GM12878 (cell line): ENCODE results near the gene ING5. TPM values are rescaled to one million over a fixed set of nuclear protein-coding genes. Genes with fewer than 3 reads are reported as not detected.

ENCODE experiments used
- ATAC-seq: fragments of 200-7000 bp; cut with Tn5 transposase; 3 replicates; pipeline ENCODE4 v1.9.1; 2020; ENCODE audit warnings: mild to moderate bottlenecking, moderate library complexity
- BruUV-seq: library from RNA; stranded (reverse); fragments of 400-500 nt; replicated peaks from 2 replicates; lab custom pipeline; 2021; lab: Mats Ljungman, UMichigan
- CTCF ChIA-PET: fragments of 300-600 bp; sonication (Branson Sonifier 250); formaldehyde crosslinking; extraction: SDS; loops from one replicate; lab custom pipeline; 2021; ENCODE audit warnings: inconsistent platforms; lab: Yijun Ruan, JAX
- POLR2A ChIA-PET: fragments of 350-600 bp; formaldehyde crosslinking; extraction: SDS; loops from one replicate; lab custom pipeline; 2021; ENCODE audit warnings: inconsistent platforms; lab: Charles Lee
- RAD21 ChIA-PET: fragments of 300-600 bp; sonication (Branson Sonifier 250); formaldehyde crosslinking; loops from one replicate; lab custom pipeline; 2023; ENCODE audit warnings: antibody characterized with exemption; ENCODE audit not compliant: unreplicated experiment; lab: Charles Lee
- SMC1A ChIA-PET: fragments of 300-600 bp; sonication (Branson Sonifier 250); formaldehyde crosslinking; loops from one replicate; lab custom pipeline; 2023; ENCODE audit not compliant: unreplicated experiment, uncharacterized antibody; lab: Charles Lee
- DNase-seq: peaks from one replicate; pipeline ENCODE4 v3.0.0-alpha.2; 2011; ENCODE audit warnings: low read depth, low spot score
- FAIRE-seq: peaks from 3 replicates; lab custom pipeline; 2011; peaks lifted over from hg19 to GRCh38; lab: Jason Lieb, UNC
- H2AFZ ChIP-seq: 2 replicates; pipeline ENCODE4 v1.6.0; 2011; ENCODE audit warnings: low read depth, low read length, control low read depth; ENCODE audit not compliant: control insufficient read depth
- H3K27ac ChIP-seq: 2 replicates; pipeline ENCODE4 v1.5.1; 2011; ENCODE audit warnings: control low read depth; ENCODE audit not compliant: control insufficient read depth, insufficient read depth
- H3K27me3 ChIP-seq, 2 experiments: replicated peaks in 1 of 2; 2 replicates each; pipeline versions ENCODE4 v1.6.0 to v1.6.1; 2011; ENCODE audit warnings: low read length in 1 of 2; ENCODE audit not compliant: control insufficient read depth in 2 of 2, insufficient read depth in 2 of 2
- H3K36me3 ChIP-seq, 2 experiments: 2 replicates each; pipeline ENCODE4 v1.5.1; 2011; ENCODE audit warnings: low read length in 1 of 2; ENCODE audit not compliant: control insufficient read depth in 2 of 2, insufficient read depth in 2 of 2
- H3K4me1 ChIP-seq: 2 replicates; pipeline ENCODE4 v1.6.1; 2011; ENCODE audit warnings: mild to moderate bottlenecking, low read length, moderate library complexity, mixed read lengths; ENCODE audit not compliant: control insufficient read depth, insufficient read depth
- H3K4me2 ChIP-seq: 2 replicates; pipeline ENCODE4 v1.6.0; 2011; ENCODE audit warnings: control low read depth; ENCODE audit not compliant: control insufficient read depth, insufficient read depth
- H3K4me3 ChIP-seq: fragments of 200-600 bp; sonication (generic); 2 replicates; pipeline ENCODE4 v1.5.1; 2016
- H3K79me2 ChIP-seq: 2 replicates; pipeline ENCODE4 v1.6.0; 2011; ENCODE audit warnings: low read length; ENCODE audit not compliant: control insufficient read depth, insufficient read depth
- H3K9ac ChIP-seq: 2 replicates; pipeline ENCODE4 v1.8.0; 2011; ENCODE audit warnings: low read length, control low read depth, mixed read lengths; ENCODE audit not compliant: control insufficient read depth, insufficient read depth
- H3K9me3 ChIP-seq: replicated peaks from 3 replicates; pipeline ENCODE4 v1.5.1; 2011; ENCODE audit warnings: mild to moderate bottlenecking, low read length; ENCODE audit not compliant: control insufficient read depth, insufficient read depth
- H4K20me1 ChIP-seq: 2 replicates; pipeline ENCODE4 v1.6.0; 2011; ENCODE audit not compliant: control insufficient read depth, insufficient read depth
- CHD1 ChIP-seq: IDR thresholded peaks from 2 replicates; pipeline ENCODE4 v1.6.1; 2012; ENCODE audit warnings: low read depth, low read length, improper control_type of control experiment
- CHD4 ChIP-seq: fragments of 200-600 bp; sonication (generic); IDR thresholded peaks from 2 replicates; pipeline ENCODE4 v1.6.1; 2016; ENCODE audit warnings: mild to moderate bottlenecking
- EP300 ChIP-seq, 2 experiments: fragments of 150-350 bp in 1 of 2; IDR thresholded peaks; 2 replicates each; pipeline ENCODE4 v1.6.1; 2011 to 2012; ENCODE audit warnings: low read depth in 2 of 2, low read length in 2 of 2, borderline replicate concordance in 1 of 2, improper control_type of control experiment in 1 of 2, inconsistent platforms in 1 of 2; ENCODE audit not compliant: control insufficient read depth in 1 of 2
- KLF5 ChIP-seq: fragments of 450-650 bp; IDR thresholded peaks from 2 replicates; pipeline ENCODE4 v1.6.1; 2014; ENCODE audit warnings: mild to moderate bottlenecking; ENCODE audit not compliant: partially characterized antibody
- MXI1 ChIP-seq: fragments of 150-350 bp; IDR thresholded peaks from 2 replicates; pipeline ENCODE4 v1.6.1; 2011; ENCODE audit warnings: low read depth, mild to moderate bottlenecking, inconsistent platforms, low read length, improper control_type of control experiment
- NFYA ChIP-seq: IDR thresholded peaks from 2 replicates; pipeline ENCODE4 v1.6.1; 2011; ENCODE audit warnings: low read depth, mild to moderate bottlenecking, low read length, improper control_type of control experiment, borderline replicate concordance
- POLR2AphosphoS5 ChIP-seq: IDR thresholded peaks from 2 replicates; pipeline ENCODE4 v1.6.1; 2011; ENCODE audit warnings: mild to moderate bottlenecking, low read length, inconsistent platforms
- RAD21 ChIP-seq: IDR thresholded peaks from 2 replicates; pipeline ENCODE4 v1.6.1; 2011; ENCODE audit warnings: mild to moderate bottlenecking, low read depth, low read length, moderate library complexity; ENCODE audit not compliant: insufficient read depth
- SMAD1 ChIP-seq: fragments of 450-650 bp; IDR thresholded peaks from 2 replicates; pipeline ENCODE4 v1.6.1; 2018; ENCODE audit warnings: mild to moderate bottlenecking, low read depth; ENCODE audit not compliant: partially characterized antibody
- ZBTB11 ChIP-seq: fragments of 450-650 bp; formaldehyde crosslinking; IDR thresholded peaks from 2 replicates; pipeline ENCODE4 v1.5.0; 2022; ENCODE audit warnings: mild to moderate bottlenecking, missing genetic modification characterization
- ZNF384 ChIP-seq: IDR thresholded peaks from 2 replicates; pipeline ENCODE4 v1.6.1; 2012; ENCODE audit warnings: low read depth, mild to moderate bottlenecking, low read length, improper control_type of control experiment, borderline replicate concordance
- WGBS: methylation state at CpG from one replicate; pipeline ENCODE4 v1.1.6; 2016; ENCODE audit warnings: low lambda C conversion rate; ENCODE audit not compliant: insufficient replicate concordance, insufficient coverage; ENCODE audit errors: missing lambda C conversion rate; 5-methylcytosine and 5-hydroxymethylcytosine counted together
- in situ Hi-C: fragments of 300-500 bp; cut with MboI; formaldehyde crosslinking; loops from 9 replicates; pipeline ENCODE4 v1.14.3; 2018; ENCODE audit warnings: mixed read lengths
- intact Hi-C: fragments of 100-400 bp; cut with micrococcal nuclease; formaldehyde crosslinking; loops from one replicate; pipeline ENCODE4 v1.14.2; 2022; ENCODE audit not compliant: unreplicated experiment
- polyA plus RNA-seq, 11 experiments: library from polyadenylated mRNA; depleted of rRNA in 4 of 11; unstranded in 6 of 11; stranded (reverse) in 5 of 11; fragments of >200 nt; fragmentation: Nextera tagmentation in 4 of 11; fragmentation: Illumina TruSeq in 1 of 11; extraction: Ambion mirVana in 4 of 11; extraction: Trizol in 1 of 11; gene quantifications; 1 replicate in 1 of 11; 2 replicates in 10 of 11; pipeline versions ENCODE4 v1.2.1 to v1.2.3, GENCODE V29; 2011 to 2016; ENCODE audit warnings: inconsistent platforms in 2 of 11, missing spikeins in 2 of 11, low read depth in 1 of 11
- total RNA-seq, 4 experiments: library from RNA; depleted of rRNA in 3 of 4; stranded (reverse); fragments of >200 nt in 3 of 4; fragmentation: Illumina TruSeq in 1 of 4; extraction: Trizol in 1 of 4; gene quantifications; 2 replicates each; pipeline versions ENCODE4 v1.2.1 to v1.2.3, GENCODE V29; 2013 to 2021
- TF ChIP-seq, protein P1 (sequence below): IDR thresholded peaks from 2 replicates; pipeline ENCODE4 v1.6.1; 2012; ENCODE audit warnings: mild to moderate bottlenecking, low read depth, low read length

ING5 gene
- total and polyA plus RNA-seq, 10 of the 15 experiments (the other 5 are each of a cell fraction or from before 2014, with no cell fraction given) = 10.0 to 46.1 (median 27.2) TPM

DNA sequence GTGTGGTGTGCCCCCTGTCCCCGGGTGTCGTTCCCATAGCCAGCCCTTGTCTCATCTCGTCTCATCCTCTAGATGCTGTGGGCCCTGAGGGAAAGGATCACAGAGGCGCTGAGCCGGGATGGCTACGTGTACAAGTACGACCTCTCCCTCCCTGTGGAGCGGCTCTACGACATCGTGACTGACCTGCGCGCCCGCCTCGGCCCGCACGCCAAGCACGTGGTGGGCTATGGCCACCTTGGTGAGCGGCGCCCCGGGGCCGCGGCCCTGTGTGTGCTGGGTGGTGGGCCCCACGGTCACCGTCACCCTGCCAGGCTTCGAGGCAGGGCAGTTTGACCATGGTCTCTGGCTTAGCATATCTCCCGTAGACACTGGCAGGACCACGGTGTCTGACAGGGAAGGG is 53.9 kb downstream of the ING5 start:
- 96% methylated on average over 19 of the region's 27 CpGs for WGBS
- ChIA-PET SMC1A (no interaction called here), POLR2A (no interaction called here), CTCF (no interaction called here), RAD21 (no interaction called here)
- no peak overlapping the region for H3K4me2 ChIP-seq
- no peaks in the 10 kb centered on the region for H3K4me1 ChIP-seq
- H3K27ac ChIP-seq = no peak overlapping the region
- no peaks in the 10 kb centered on the region for H3K9me3 ChIP-seq
- intact Hi-C loops = no loop called here
- peaks cover 7 to 17% of the 10 kb centered on the region in 2 experiments for H3K36me3 ChIP-seq
- no peaks in the 10 kb centered on the region for H3K27me3 ChIP-seq
- no peak for DNase-seq
- no TSS peak for BruUV-seq
- ATAC-seq = no peak
- FAIRE-seq = no peak
- in situ Hi-C loops = no loop called here
- no peaks in the 10 kb centered on the region for H3K79me2 ChIP-seq
- TF ChIP-seq NFYA (no peak), EP300 (IDR thresholded peaks at IDR 0.05; ENCODE audit: borderline replicate concordance in 1 of 2, control insufficient read depth in 1 of 2, low read depth in 2 of 2, low read length in 2 of 2) (no peak), RAD21 (no peak), ZBTB11 (CRISPR knock-in tag) (no peak), SMAD1 (no peak), KLF5 (no peak), ZNF384 (no peak), POLR2AphosphoS5 (no peak), CHD1 (no peak), MXI1 (no peak), CHD4 (no peak)
- TF ChIP-seq, protein P1, sequence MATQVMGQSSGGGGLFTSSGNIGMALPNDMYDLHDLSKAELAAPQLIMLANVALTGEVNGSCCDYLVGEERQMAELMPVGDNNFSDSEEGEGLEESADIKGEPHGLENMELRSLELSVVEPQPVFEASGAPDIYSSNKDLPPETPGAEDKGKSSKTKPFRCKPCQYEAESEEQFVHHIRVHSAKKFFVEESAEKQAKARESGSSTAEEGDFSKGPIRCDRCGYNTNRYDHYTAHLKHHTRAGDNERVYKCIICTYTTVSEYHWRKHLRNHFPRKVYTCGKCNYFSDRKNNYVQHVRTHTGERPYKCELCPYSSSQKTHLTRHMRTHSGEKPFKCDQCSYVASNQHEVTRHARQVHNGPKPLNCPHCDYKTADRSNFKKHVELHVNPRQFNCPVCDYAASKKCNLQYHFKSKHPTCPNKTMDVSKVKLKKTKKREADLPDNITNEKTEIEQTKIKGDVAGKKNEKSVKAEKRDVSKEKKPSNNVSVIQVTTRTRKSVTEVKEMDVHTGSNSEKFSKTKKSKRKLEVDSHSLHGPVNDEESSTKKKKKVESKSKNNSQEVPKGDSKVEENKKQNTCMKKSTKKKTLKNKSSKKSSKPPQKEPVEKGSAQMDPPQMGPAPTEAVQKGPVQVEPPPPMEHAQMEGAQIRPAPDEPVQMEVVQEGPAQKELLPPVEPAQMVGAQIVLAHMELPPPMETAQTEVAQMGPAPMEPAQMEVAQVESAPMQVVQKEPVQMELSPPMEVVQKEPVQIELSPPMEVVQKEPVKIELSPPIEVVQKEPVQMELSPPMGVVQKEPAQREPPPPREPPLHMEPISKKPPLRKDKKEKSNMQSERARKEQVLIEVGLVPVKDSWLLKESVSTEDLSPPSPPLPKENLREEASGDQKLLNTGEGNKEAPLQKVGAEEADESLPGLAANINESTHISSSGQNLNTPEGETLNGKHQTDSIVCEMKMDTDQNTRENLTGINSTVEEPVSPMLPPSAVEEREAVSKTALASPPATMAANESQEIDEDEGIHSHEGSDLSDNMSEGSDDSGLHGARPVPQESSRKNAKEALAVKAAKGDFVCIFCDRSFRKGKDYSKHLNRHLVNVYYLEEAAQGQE = no peak
- no peaks in the 10 kb centered on the region for H4K20me1 ChIP-seq
- H3K4me3 ChIP-seq = no peak overlapping the region
- no peak overlapping the region for H2AFZ ChIP-seq
- no peak overlapping the region for H3K9ac ChIP-seq
